Left ventricle myocardium inferior (tissue), 1 donor: ENCODE results near the gene ATG16L1. TPM values are rescaled to one million over a fixed set of nuclear protein-coding genes. Genes with fewer than 3 reads are reported as not detected.

Experiments
- DNase-seq: peaks from one replicate; pipeline ENCODE4 v3.0.0-alpha.2; 2020
- H3K27ac ChIP-seq: fragments of 200-600 bp; replicated peaks from 2 replicates; pipeline ENCODE4 v1.8.0; 2021
- H3K27me3 ChIP-seq: fragments of 200-600 bp; 2 replicates; pipeline ENCODE4 v1.8.0; 2021; ENCODE audit warnings: low read depth
- H3K36me3 ChIP-seq: fragments of 200-600 bp; 2 replicates; pipeline ENCODE4 v1.8.0; 2021
- H3K4me1 ChIP-seq: fragments of 200-600 bp; 2 replicates; pipeline ENCODE4 v1.8.0; 2021
- H3K4me3 ChIP-seq: fragments of 200-600 bp; 2 replicates; pipeline ENCODE4 v1.8.0; 2021; ENCODE audit warnings: mild to moderate bottlenecking, moderate library complexity
- H3K9me3 ChIP-seq: fragments of 200-600 bp; replicated peaks from 2 replicates; pipeline ENCODE4 v1.8.0; 2021
- CTCF ChIP-seq: fragments of 200-600 bp; IDR thresholded peaks from 2 replicates; pipeline ENCODE4 v1.8.0; 2021; ENCODE audit warnings: antibody characterized with exemption, mild to moderate bottlenecking, borderline replicate concordance
- intact Hi-C: fragments of 100-400 bp; cut with micrococcal nuclease; formaldehyde crosslinking; loops from one replicate; pipeline ENCODE4 v1.11.0; 2022
- total RNA-seq: library from RNA; stranded (reverse); fragmentation: NEBNext Ultra II Directional; extraction: Animal tissue kit (Norgen Biotek cat#: 25700); gene quantifications from one replicate; pipeline ENCODE4 v1.2.1, GENCODE V29; 2021
- donor health status: DM: no; HTN: yes; CAD: no; lungs with severe emphysema.

The ATG16L1 gene
- total RNA-seq, 1 donor from 2014 or later, result 18.6 TPM

GRCh38 chr2:233301248-233301647, 49.8 kb downstream of the ATG16L1 start:
- H3K36me3 ChIP-seq, result peaks cover under 1% of the 10 kb centered on the region
- no peaks in the 10 kb centered on the region for H3K4me1 ChIP-seq
- no peaks in the 10 kb centered on the region for H3K27me3 ChIP-seq
- intact Hi-C loops, result no loop called here
- no peaks in the 10 kb centered on the region for H3K9me3 ChIP-seq
- no peak overlapping the region for H3K4me3 ChIP-seq
- no peak for DNase-seq
- no peak for TF ChIP-seq CTCF
- no peak overlapping the region for H3K27ac ChIP-seq

- intact Hi-C loops, result no loop called here
- TF ChIP-seq CTCF, result no peak
- Histone ChIP-seq H3K36me3 (no peaks in the 10 kb centered on the region), H3K4me3 (no peak overlapping the region), H3K9me3 (no peaks in the 10 kb centered on the region), H3K27me3 (no peaks in the 10 kb centered on the region), H3K27ac (no peak overlapping the region), H3K4me1 (no peaks in the 10 kb centered on the region)
- DNase-seq, result no peak
Observed at GRCh38 chr2:233301811-233302210, 50.3 kb downstream of the ATG16L1 start.

GRCh38 chr2:233303252-233303651, 51.8 kb downstream of the ATG16L1 start:
- Histone ChIP-seq H3K4me1 (no peaks in the 10 kb centered on the region), H3K4me3 (no peak overlapping the region), H3K9me3 (no peaks in the 10 kb centered on the region), H3K27me3 (no peaks in the 10 kb centered on the region), H3K36me3 (no peaks in the 10 kb centered on the region), H3K27ac (no peak overlapping the region)
- no peak for DNase-seq
- intact Hi-C loops, result no loop called here
- TF ChIP-seq CTCF, result no peak

- Histone ChIP-seq H3K4me3 (no peak within 1 kb of the TSS), H3K4me1 (no peaks in the 10 kb centered on the region), H3K27me3 (no peaks in the 10 kb centered on the region), H3K27ac (no peak within 1 kb of the TSS), H3K9me3 (no peaks in the 10 kb centered on the region), H3K36me3 (no peaks in the 10 kb centered on the region)
- intact Hi-C loops, result no loop called here
- no peak for TF ChIP-seq CTCF
- no peak for DNase-seq
Observed at GRCh38 chr2:233307565-233307964, 56.1 kb downstream of the ATG16L1 start, which contains the start of gene SAG. Gene SAG, plus strand, starts transcription at chr2:233307816. Its CDS starts 1,374 bp downstream, at chr2:233309190.

- H3K4me1 ChIP-seq, result no peaks in the 10 kb centered on the region
- intact Hi-C loops, result no loop called here
- peaks cover 6% of the 10 kb centered on the region for H3K27me3 ChIP-seq
- H3K27ac ChIP-seq, result no peak overlapping the region
- DNase-seq, result no peak
- no peak overlapping the region for H3K4me3 ChIP-seq
- TF ChIP-seq CTCF, result no peak
- no peaks in the 10 kb centered on the region for H3K9me3 ChIP-seq
- H3K36me3 ChIP-seq, result no peaks in the 10 kb centered on the region
Observed at GRCh38 chr2:233311241-233311926, 59.9 kb downstream of the ATG16L1 start.
